OCI-LY7 (cell line): Measurements from ENCODE around the gene C1QA.

Source experiments
- CTCF ChIP-seq: fragments of 200-600 bp; sonication (generic); conservative IDR thresholded peaks from 2 replicates; pipeline ENCODE4 v1.5.1; 2014; ENCODE audit warnings: mild to moderate bottlenecking, antibody characterized with exemption, low read length, moderate library complexity, mixed read lengths
- EZH2phosphoT487 ChIP-seq: fragments of 200-600 bp; sonication (generic); IDR thresholded peaks from 2 replicates; pipeline ENCODE4 v1.6.1; 2018; ENCODE audit warnings: low read depth, borderline replicate concordance, mild to moderate bottlenecking, mixed run types, antibody characterized with exemption, low read length, moderate library complexity, mixed read lengths

GRCh38 chr1:22612671-22613571 lies 23.5 kb upstream of the C1QA start:
- TF ChIP-seq EZH2phosphoT487 (no peak), CTCF (no peak)
